ENCODE measurements around the gene ISL2.

The ISL2 gene

GRCh38 chr15:76313731-76314130 lies 22.8 kb upstream of the ISL2 start:
- no peak for TF ChIP-seq CTCF (IDR thresholded peaks at IDR 0.05; ENCODE audit: low read depth, low read length)
- no peak overlapping the region for H3K4me3 ChIP-seq (replicated peaks in 1 of 2; ENCODE audit: low read depth in 2 of 2, low read length in 2 of 2)
- no peak for DNase-seq (ENCODE audit: low read depth in 2 of 2)

GRCh38 chr15:76320012-76320411 lies 16.6 kb upstream of the ISL2 start:
- no peak for DNase-seq (ENCODE audit: low read depth in 2 of 2)
- TF ChIP-seq CTCF (IDR thresholded peaks at IDR 0.05; ENCODE audit: low read depth, low read length) = no peak
- H3K4me3 ChIP-seq (replicated peaks in 1 of 2; ENCODE audit: low read depth in 2 of 2, low read length in 2 of 2) = no peak overlapping the region

- no peak for TF ChIP-seq CTCF (IDR thresholded peaks at IDR 0.05; ENCODE audit: low read depth, low read length)
- no peak for DNase-seq (ENCODE audit: low read depth in 2 of 2)
- H3K4me3 ChIP-seq (replicated peaks in 1 of 2; ENCODE audit: low read depth in 2 of 2, low read length in 2 of 2) = no peak overlapping the region
These were observed 15.4 kb upstream of the ISL2 start for GRCh38 chr15:76321171-76321570.

- no peak overlapping the region for H3K4me3 ChIP-seq (replicated peaks in 1 of 2; ENCODE audit: low read depth in 2 of 2, low read length in 2 of 2)
- DNase-seq (ENCODE audit: low read depth in 2 of 2) = no peak
- no peak for TF ChIP-seq CTCF (IDR thresholded peaks at IDR 0.05; ENCODE audit: low read depth, low read length)
These were observed 15.0 kb upstream of the ISL2 start for GRCh38 chr15:76321602-76322001.

GRCh38 chr15:76324066-76324465 lies 12.5 kb upstream of the ISL2 start:
- no peak overlapping the region for H3K4me3 ChIP-seq (replicated peaks in 1 of 2; ENCODE audit: low read depth in 2 of 2, low read length in 2 of 2)
- DNase-seq (ENCODE audit: low read depth in 2 of 2) = no peak

GRCh38 chr15:76325704-76326103 lies 10.9 kb upstream of the ISL2 start:
- DNase-seq (ENCODE audit: low read depth in 2 of 2) = no peak
- no peak for TF ChIP-seq CTCF (IDR thresholded peaks at IDR 0.05; ENCODE audit: low read depth, low read length)
- H3K4me3 ChIP-seq (replicated peaks in 1 of 2; ENCODE audit: low read depth in 2 of 2, low read length in 2 of 2) = no peak overlapping the region

More at GRCh38 chr15:76324066-76324465, 12.5 kb upstream of the ISL2 start:
- no peak for TF ChIP-seq CTCF (IDR thresholded peaks at IDR 0.05; ENCODE audit: low read depth, low read length)

Measured in cardiac fibroblast (primary cell).